ENCODE results near the gene SHISA8. TPM values are rescaled to one million over a fixed set of nuclear protein-coding genes. Genes with fewer than 3 reads are reported as not detected.

Gene SHISA8
- total and polyA plus RNA-seq, 4 donors: not detected

- Histone ChIP-seq H3K27me3 (ENCODE audit: control insufficient read depth in 4 of 4, insufficient read depth in 4 of 4, low read length in 3 of 4) (no peaks in the 10 kb centered on the region), H3K4me3 (ENCODE audit: low read depth in 1 of 3, low read length in 3 of 3) (no peak overlapping the region), H3K27ac (ENCODE audit: low read depth in 1 of 2, low read length in 2 of 2) (peak overlapping the region; percentile 47 to 84), H3K9ac (ENCODE audit: low read depth in 1 of 2, low read length in 2 of 2) (no peak overlapping the region), H3K36me3 (ENCODE audit: control insufficient read depth in 4 of 4, insufficient read depth in 3 of 4, low read depth in 1 of 4, low read length in 3 of 4) (peaks cover 31 to 52% (median 44%) of the 10 kb centered on the region in 4 donors), H3K4me1 (ENCODE audit: control insufficient read depth in 4 of 4, insufficient read depth in 4 of 4, low read length in 3 of 4) (peaks cover 2 to 33% (median 20%) of the 10 kb centered on the region in 4 donors), H3K9me3 (ENCODE audit: control insufficient read depth in 4 of 4, low read length in 3 of 4) (no peaks in the 10 kb centered on the region)
- 42% methylated on average over 15 of the region's 15 CpGs for WGBS
- TF ChIP-seq YY1 (IDR thresholded peaks at IDR 0.05) (peak; percentile 65), HNF4A (conservative IDR thresholded peaks at IDR 0.05) (peak; percentile 54 to 89), RXRA (IDR thresholded peaks at IDR 0.05) (peak; percentile 85 to 86), NR2F2 (IDR thresholded peaks at IDR 0.05) (peak; percentile 67), HNF4G (IDR thresholded peaks at IDR 0.05) (no peak), FOXA1 (IDR thresholded peaks at IDR 0.05) (peak; percentile 15), REST (IDR thresholded peaks at IDR 0.05) (peak; percentile 95), MAX (IDR thresholded peaks at IDR 0.05) (peak; percentile 91), SP1 (IDR thresholded peaks at IDR 0.05) (peak; percentile 59), GABPA (IDR thresholded peaks at IDR 0.05 in 1 of 2, conservative IDR thresholded peaks at IDR 0.05 in 1 of 2) (no peak), FOXA2 (IDR thresholded peaks at IDR 0.05) (no peak)
- DNase-seq (ENCODE audit: low spot score): no peak
Observed at GRCh38 chr22:41902932-41903421, 11.9 kb downstream of the SHISA8 start.

GRCh38 chr22:41902016-41902415 lies 12.9 kb downstream of the SHISA8 start:
- no peak overlapping the region for H3K9ac ChIP-seq (ENCODE audit: low read depth in 1 of 2, low read length in 2 of 2)
- H3K36me3 ChIP-seq (ENCODE audit: control insufficient read depth in 4 of 4, insufficient read depth in 3 of 4, low read depth in 1 of 4, low read length in 3 of 4): peaks cover 34 to 61% (median 51%) of the 10 kb centered on the region in 4 donors
- no peak overlapping the region for H3K4me3 ChIP-seq (ENCODE audit: low read depth in 1 of 3, low read length in 3 of 3)
- DNase-seq (ENCODE audit: low spot score): no peak
- no peaks in the 10 kb centered on the region for H3K9me3 ChIP-seq (ENCODE audit: control insufficient read depth in 4 of 4, low read length in 3 of 4)
- TF ChIP-seq SP1 (IDR thresholded peaks at IDR 0.05) (no peak), FOXA2 (IDR thresholded peaks at IDR 0.05) (no peak), RXRA (IDR thresholded peaks at IDR 0.05) (no peak), ATF3 (IDR thresholded peaks at IDR 0.05) (no peak), YY1 (IDR thresholded peaks at IDR 0.05) (no peak), FOXA1 (IDR thresholded peaks at IDR 0.05) (no peak), RAD21 (IDR thresholded peaks at IDR 0.05) (no peak), CTCF (IDR thresholded peaks at IDR 0.05; ENCODE audit: low read depth, low read length, missing input control) (no peak), HNF4G (IDR thresholded peaks at IDR 0.05) (no peak), GABPA (IDR thresholded peaks at IDR 0.05 in 1 of 2, conservative IDR thresholded peaks at IDR 0.05 in 1 of 2) (no peak), MAX (IDR thresholded peaks at IDR 0.05) (no peak), EGR1 (IDR thresholded peaks at IDR 0.05; ENCODE audit: low read depth in 2 of 2) (no peak), REST (IDR thresholded peaks at IDR 0.05) (no peak), ZBTB33 (IDR thresholded peaks at IDR 0.05) (no peak), TAF1 (conservative IDR thresholded peaks at IDR 0.05) (no peak), HNF4A (conservative IDR thresholded peaks at IDR 0.05) (no peak)
- 97% methylated on average over 7 of the region's 7 CpGs for WGBS
- no peaks in the 10 kb centered on the region for H3K27me3 ChIP-seq (ENCODE audit: control insufficient read depth in 4 of 4, insufficient read depth in 4 of 4, low read length in 3 of 4)
- H3K4me1 ChIP-seq (ENCODE audit: control insufficient read depth in 4 of 4, insufficient read depth in 4 of 4, low read length in 3 of 4): peaks cover 2 to 33% (median 20%) of the 10 kb centered on the region in 4 donors
- peak overlapping the region in 1 of 2 donors; percentile 84 for H3K27ac ChIP-seq (ENCODE audit: low read depth in 1 of 2, low read length in 2 of 2)
